BE2C (cell line): Measurements from ENCODE around the gene PHYH.
"Not testable (repeated sequence)": the region's sequence is repeated elsewhere in the genome, so short reads cannot be mapped to it uniquely, and the experiment has no call there.

Source experiments
- DNase-seq: peaks from one replicate; pipeline ENCODE4 v3.0.0-alpha.2; 2020
- H3K27me3 ChIP-seq: fragments of 250-450 bp; sonication (Bioruptor Pico); 2 replicates; pipeline ENCODE4 v1.5.1; 2020; ENCODE audit warnings: mild to moderate bottlenecking
- H3K36me3 ChIP-seq: fragments of 250-450 bp; sonication (Bioruptor Pico); 2 replicates; pipeline ENCODE4 v1.5.1; 2020; ENCODE audit warnings: mild to moderate bottlenecking
- H3K4me1 ChIP-seq: fragments of 250-450 bp; sonication (Bioruptor Pico); 2 replicates; pipeline ENCODE4 v1.5.1; 2020
- H3K4me3 ChIP-seq: 2 replicates; pipeline ENCODE4 v1.5.1; 2011; ENCODE audit warnings: low read depth, low read length
- H3K9me3 ChIP-seq: fragments of 250-450 bp; sonication (Bioruptor Pico); 2 replicates; pipeline ENCODE4 v1.5.1; 2020
- TF ChIP-seq, protein P1 (sequence below): IDR thresholded peaks from 2 replicates; pipeline ENCODE4 v1.5.1; 2012; ENCODE audit warnings: mild to moderate bottlenecking, low read depth, low read length

Gene PHYH

DNA sequence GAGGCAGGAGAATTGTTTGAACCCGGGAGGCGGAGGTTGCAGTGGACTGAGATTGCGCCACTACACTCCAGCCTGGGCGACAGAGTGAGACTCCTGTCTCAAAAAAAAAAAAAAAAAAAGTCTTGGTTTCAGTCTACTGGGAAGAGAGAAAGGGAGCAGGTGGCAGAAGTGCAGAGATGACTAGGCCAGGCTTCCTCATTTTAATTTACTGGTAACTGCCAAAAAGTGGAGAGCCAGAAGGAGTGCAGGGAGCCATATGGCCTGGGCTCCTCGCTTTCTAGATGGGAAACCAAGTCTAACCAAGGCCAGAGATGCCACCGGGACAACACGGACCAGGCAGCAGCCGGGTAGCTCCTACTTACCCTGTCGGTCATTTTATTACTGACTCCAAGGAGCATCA, 36.0 kb upstream of the PHYH start:
- TF ChIP-seq, protein P1, sequence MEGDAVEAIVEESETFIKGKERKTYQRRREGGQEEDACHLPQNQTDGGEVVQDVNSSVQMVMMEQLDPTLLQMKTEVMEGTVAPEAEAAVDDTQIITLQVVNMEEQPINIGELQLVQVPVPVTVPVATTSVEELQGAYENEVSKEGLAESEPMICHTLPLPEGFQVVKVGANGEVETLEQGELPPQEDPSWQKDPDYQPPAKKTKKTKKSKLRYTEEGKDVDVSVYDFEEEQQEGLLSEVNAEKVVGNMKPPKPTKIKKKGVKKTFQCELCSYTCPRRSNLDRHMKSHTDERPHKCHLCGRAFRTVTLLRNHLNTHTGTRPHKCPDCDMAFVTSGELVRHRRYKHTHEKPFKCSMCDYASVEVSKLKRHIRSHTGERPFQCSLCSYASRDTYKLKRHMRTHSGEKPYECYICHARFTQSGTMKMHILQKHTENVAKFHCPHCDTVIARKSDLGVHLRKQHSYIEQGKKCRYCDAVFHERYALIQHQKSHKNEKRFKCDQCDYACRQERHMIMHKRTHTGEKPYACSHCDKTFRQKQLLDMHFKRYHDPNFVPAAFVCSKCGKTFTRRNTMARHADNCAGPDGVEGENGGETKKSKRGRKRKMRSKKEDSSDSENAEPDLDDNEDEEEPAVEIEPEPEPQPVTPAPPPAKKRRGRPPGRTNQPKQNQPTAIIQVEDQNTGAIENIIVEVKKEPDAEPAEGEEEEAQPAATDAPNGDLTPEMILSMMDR, result no peak

DNA sequence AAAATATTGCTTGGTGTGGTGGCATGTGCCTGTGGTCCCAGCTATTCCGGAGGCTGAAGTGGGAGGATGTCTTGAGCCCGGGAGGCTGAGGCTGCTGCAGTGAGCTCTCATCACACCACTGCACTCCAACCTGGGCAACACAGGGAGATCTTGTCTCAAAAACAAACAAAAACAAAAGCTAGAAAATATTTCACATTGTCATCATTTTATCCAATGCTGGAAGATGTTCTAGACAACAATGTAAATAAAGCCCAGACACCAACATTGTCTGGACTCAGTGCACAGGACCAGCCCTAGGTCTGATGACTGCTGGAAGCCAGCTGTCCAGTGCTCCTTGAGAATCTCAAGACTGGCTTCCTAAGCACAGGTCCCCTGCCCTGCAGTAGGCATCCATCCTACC, 34.7 kb upstream of the PHYH start:
- peaks cover 60% of the 10 kb centered on the region for H3K36me3 ChIP-seq
- DNase-seq, result no peak
- TF ChIP-seq, protein P1, result no peak
- H3K4me3 ChIP-seq, result no peak overlapping the region
- peaks cover 2% of the 10 kb centered on the region; the same call in 1 of the 2 replicates for H3K4me1 ChIP-seq
- no peaks in the 10 kb centered on the region for H3K9me3 ChIP-seq
- no peaks in the 10 kb centered on the region for H3K27me3 ChIP-seq

More for the DNA sequence above, 36.0 kb upstream of the PHYH start:
- H3K36me3 ChIP-seq, result peaks cover 58% of the 10 kb centered on the region
- H3K4me3 ChIP-seq, result no peak overlapping the region
- no peaks in the 10 kb centered on the region for H3K9me3 ChIP-seq
- peaks cover 8% of the 10 kb centered on the region; the same call in 1 of the 2 replicates for H3K4me1 ChIP-seq
- H3K27me3 ChIP-seq, result no peaks in the 10 kb centered on the region
- DNase-seq, result no peak

DNA sequence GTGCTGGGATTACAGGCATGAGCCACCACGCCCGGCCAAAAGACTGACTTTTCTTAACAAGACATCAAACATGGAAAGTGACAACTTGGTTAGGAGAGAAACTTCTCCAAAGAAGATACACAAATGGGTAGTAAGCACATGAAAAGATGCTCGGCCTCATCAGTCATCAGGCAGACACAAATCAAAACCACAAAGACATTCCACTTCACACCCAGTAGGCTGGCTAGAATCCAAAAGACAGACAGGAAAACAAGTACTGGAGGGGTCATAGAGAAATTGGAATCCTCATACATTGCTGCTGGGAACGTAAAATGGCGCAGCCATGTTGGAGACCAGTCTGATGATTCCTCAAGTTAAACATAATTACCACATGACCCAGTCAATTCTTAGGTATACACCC, 31.8 kb upstream of the PHYH start:
- Histone ChIP-seq H3K36me3 (peaks cover 53% of the 10 kb centered on the region), H3K9me3 (no peaks in the 10 kb centered on the region), H3K27me3 (no peaks in the 10 kb centered on the region), H3K4me1 (no peaks in the 10 kb centered on the region), H3K4me3 (no peak overlapping the region)
- TF ChIP-seq, protein P1, result no peak
- no peak for DNase-seq

DNA sequence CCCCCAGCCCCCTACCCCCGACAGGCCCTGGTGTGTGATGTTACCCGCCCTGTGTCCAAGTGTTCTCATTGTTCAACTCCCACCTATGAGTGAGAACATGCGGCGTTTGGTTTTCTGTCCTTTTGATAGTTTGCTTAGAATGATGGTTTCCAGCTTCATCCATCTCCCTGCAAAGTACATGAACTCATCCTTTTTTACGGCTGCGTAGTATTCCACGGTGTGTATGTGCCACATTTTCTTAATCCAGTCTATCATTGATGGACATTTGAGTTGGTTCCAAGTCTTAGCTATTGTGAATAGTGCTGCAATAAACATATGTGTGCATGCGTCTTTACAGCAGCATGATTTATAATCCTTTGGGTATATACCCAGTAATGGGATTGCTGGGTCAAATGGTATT, 31.1 kb upstream of the PHYH start:
- peaks cover 48% of the 10 kb centered on the region for H3K36me3 ChIP-seq
- not testable (repeated sequence) for H3K9me3 ChIP-seq, H3K27me3 ChIP-seq, H3K4me3 ChIP-seq, DNase-seq, H3K4me1 ChIP-seq

DNA sequence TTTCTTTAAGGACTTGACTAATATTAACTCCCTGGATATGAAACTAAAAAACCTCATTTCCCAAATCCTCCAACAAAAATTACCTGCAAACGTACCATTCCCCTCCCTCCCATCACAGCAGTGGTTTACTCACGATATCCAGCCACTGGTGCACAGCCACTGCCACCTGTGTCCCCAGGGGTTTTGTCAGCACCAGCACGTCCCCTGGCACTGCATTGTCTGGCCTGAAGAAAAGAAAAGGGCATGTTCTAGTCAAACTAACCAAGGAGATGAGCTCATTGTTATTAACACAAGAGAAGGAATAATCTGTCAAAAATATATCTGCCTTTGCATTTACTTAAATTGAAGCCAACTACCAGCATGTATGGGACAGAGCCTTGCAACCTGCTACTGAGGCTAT, 29.7 kb upstream of the PHYH start:
- Histone ChIP-seq H3K9me3 (no peaks in the 10 kb centered on the region), H3K36me3 (peaks cover 55% of the 10 kb centered on the region), H3K4me1 (no peaks in the 10 kb centered on the region), H3K27me3 (no peaks in the 10 kb centered on the region), H3K4me3 (no peak overlapping the region)
- no peak for DNase-seq
- TF ChIP-seq, protein P1, result no peak

DNA sequence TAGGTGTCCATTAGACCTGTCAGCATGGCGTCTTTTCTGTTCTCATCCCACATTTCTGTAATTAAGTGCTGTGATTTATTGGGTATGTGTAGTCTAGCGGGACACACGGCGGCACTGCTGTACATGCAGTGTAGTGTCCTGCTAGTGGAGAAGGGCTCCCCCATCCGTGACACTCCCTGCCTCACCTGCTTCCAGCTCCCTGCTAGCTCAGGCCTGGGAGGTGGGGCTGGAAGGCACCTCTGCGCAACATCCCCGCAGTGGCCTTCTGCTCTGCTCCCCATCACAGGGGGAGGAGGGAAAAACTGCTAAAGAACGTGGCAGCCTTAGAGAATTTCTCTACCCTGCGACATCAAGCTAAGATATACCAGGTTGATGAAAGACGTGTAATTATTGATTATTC, 28.7 kb upstream of the PHYH start:
- Histone ChIP-seq H3K4me1 (no peaks in the 10 kb centered on the region), H3K4me3 (no peak overlapping the region), H3K27me3 (no peaks in the 10 kb centered on the region), H3K9me3 (no peaks in the 10 kb centered on the region), H3K36me3 (peaks cover 56% of the 10 kb centered on the region)
- DNase-seq, result no peak
- TF ChIP-seq, protein P1, result no peak

DNA sequence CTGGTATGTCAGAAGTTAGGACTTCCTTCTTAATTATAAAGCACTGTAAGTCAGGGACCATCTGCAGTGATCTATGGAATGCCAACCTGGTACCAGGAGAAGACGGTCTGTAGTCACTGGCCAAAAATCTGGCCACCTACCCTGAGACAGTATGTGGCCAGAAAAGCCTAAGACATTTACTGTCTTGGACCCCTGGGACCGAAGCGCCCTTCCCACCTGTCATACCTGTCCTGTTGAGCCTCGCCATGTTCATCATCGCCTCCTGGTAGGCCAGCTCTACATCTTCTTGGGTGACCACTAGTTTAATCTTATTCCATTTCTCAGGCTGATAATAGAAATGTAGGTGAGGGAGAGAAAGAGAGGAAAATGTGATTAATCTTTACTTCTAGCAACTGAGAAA, 28.3 kb upstream of the PHYH start:
- Histone ChIP-seq H3K36me3 (peaks cover 54% of the 10 kb centered on the region), H3K9me3 (no peaks in the 10 kb centered on the region), H3K27me3 (no peaks in the 10 kb centered on the region), H3K4me1 (no peaks in the 10 kb centered on the region), H3K4me3 (no peak overlapping the region)
- TF ChIP-seq, protein P1, result no peak
- DNase-seq, result no peak
